GM18526 (cell line): ENCODE results near the gene BCAS4.

Experiments
- POLR2A ChIP-seq: IDR thresholded peaks from 3 replicates; pipeline ENCODE4 v1.6.1; 2011; ENCODE audit not compliant: insufficient read length; ENCODE audit errors: extremely low read depth

The BCAS4 gene

GRCh38 chr20:50843331-50844276, 48.7 kb downstream of the BCAS4 start:
- no peak for TF ChIP-seq POLR2A

GRCh38 chr20:50844430-50845100, 49.7 kb downstream of the BCAS4 start:
- peak; percentile 30 for TF ChIP-seq POLR2A

GRCh38 chr20:50845566-50846215, 50.8 kb downstream of the BCAS4 start:
- TF ChIP-seq POLR2A = no peak

- TF ChIP-seq POLR2A = no peak
Observed at GRCh38 chr20:50848341-50848808, 53.5 kb downstream of the BCAS4 start.

- TF ChIP-seq POLR2A = no peak
Observed at GRCh38 chr20:50848846-50849673, 54.2 kb downstream of the BCAS4 start.

- TF ChIP-seq POLR2A = no peak
Observed at GRCh38 chr20:50850721-50851286, 55.9 kb downstream of the BCAS4 start.

GRCh38 chr20:50852085-50852484, 57.2 kb downstream of the BCAS4 start:
- TF ChIP-seq POLR2A = no peak

- TF ChIP-seq POLR2A = no peak
Observed at GRCh38 chr20:50854506-50855249, 59.8 kb downstream of the BCAS4 start.

GRCh38 chr20:50855498-50856474, 60.9 kb downstream of the BCAS4 start:
- no peak for TF ChIP-seq POLR2A

- TF ChIP-seq POLR2A = no peak
Observed at GRCh38 chr20:50856475-50857041, 61.7 kb downstream of the BCAS4 start.

- no peak for TF ChIP-seq POLR2A
Observed at GRCh38 chr20:50857348-50857747, 62.5 kb downstream of the BCAS4 start.

GRCh38 chr20:50858525-50858924, 63.7 kb downstream of the BCAS4 start:
- no peak for TF ChIP-seq POLR2A
